HG03045 (cell line): ENCODE data around the gene MEP1A.
"Not testable (repeated sequence)": the region's sequence is repeated elsewhere in the genome, so short reads cannot be mapped to it uniquely, and the experiment has no call there.

Experiments
- ATAC-seq: cut with Tn5 transposase; IDR thresholded peaks from one replicate; pipeline ENCODE4 v1.9.1; 2021; ENCODE audit warnings: mild to moderate bottlenecking, moderate library complexity; ENCODE audit not compliant: unreplicated experiment

The MEP1A gene

GRCh38 chr6:46828939-46829338, 35.8 kb downstream of the MEP1A start:
- ATAC-seq: no peak

GRCh38 chr6:46832816-46833215, 39.6 kb downstream of the MEP1A start:
- no peak for ATAC-seq

DNA sequence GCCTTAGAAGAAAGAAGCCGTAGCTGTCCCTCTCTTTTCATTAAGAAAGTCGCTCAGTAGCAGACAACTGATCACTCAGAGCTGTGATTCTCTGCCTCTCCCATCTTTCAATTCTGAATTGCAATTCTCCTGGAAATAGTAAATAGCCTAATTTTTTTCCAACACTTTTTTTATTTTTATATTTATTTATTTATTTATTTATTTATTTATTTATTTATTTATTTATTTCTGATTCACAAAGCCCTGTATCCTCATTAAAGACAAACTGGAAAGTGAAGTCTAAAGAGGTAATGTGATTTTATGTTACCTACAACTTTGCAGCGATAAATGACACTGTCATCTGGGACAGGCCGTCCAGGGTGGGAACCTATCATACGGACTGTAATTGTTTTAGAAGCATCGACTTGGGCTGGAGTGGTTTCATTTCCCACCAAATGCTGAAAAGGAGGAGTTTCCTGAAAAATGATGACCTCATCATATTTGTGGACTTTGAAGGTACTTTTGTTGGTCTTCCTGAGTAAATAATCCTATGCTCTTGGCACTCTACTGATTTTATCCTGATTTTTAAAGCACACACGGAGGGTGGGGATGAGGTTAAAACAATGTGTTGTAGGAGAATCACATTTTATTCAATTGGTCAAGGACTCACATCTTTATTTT, 41.2 kb downstream of the MEP1A start:
- ATAC-seq: not testable (repeated sequence)

DNA sequence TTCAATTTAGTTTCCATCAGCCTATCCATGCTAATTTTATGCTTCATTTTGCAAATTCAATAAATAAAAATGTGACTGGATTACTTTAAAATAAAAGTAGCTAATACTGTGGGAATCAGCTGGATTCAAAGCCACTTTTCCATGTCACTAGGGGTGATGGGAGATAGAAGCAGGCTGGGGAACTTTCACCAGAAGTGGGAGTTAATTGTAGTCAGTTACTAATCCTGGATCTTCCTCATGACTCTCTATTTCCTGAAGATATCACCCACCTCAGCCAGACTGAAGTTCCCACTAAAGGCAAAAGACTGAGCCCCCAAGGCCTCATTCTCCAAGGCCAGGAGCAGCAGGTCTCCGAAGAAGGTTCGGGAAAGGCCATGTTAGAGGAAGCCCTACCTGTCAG, 41.8 kb downstream of the MEP1A start:
- not testable (repeated sequence) for ATAC-seq

- ATAC-seq: no peak
These were observed 44.8 kb downstream of the MEP1A start for GRCh38 chr6:46838033-46838432.

DNA sequence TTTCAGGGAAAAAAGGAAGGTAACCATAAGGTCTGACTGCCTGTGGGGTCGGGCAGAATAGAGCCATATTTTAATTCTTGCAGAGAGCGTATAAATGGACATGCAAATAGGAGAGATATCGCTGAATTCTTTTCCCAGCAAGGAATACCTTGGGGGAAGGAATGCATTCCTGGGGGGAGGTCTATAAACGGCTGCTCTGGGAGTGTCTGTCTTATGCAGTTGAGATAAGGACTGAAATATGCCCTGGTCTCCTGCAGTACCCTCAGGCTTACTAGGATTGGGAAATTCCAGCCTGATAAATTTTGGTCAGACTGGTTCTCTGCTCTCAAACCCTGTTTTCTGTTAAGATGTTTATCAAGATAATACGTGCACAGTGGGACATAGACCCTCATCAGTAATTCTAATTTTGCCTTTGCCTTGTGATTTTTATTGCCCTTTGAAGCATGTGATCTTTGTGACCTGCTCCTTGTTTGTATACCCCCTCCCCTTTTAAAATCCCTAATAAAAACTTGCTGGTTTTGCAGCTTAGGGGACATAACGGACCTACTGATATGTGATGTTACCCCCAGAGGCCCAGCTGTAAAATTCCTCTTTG, 49.2 kb downstream of the MEP1A start:
- ATAC-seq: not testable (repeated sequence)

GRCh38 chr6:46845126-46845525, 51.9 kb downstream of the MEP1A start:
- no peak for ATAC-seq

GRCh38 chr6:46848684-46849360, 55.6 kb downstream of the MEP1A start:
- peak; percentile 87 for ATAC-seq

DNA sequence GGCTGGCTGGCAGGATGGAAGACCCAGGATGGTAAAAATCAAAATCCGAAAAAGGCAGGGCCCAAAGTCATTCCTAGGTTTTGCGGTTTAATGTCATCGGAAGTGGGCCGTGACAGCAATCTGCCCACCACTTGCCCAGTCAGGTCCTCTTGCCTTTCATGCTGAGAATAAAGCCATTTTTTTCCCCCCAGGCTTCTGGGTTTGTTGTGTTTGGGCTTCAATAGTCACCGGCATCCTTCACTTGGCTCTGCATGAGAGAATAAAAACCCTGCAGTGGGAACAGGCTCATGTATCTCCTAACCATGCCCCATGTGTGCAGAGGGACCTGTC, 56.1 kb downstream of the MEP1A start:
- no peak for ATAC-seq

GRCh38 chr6:46850792-46851191, 57.6 kb downstream of the MEP1A start:
- no peak for ATAC-seq

GRCh38 chr6:46851576-46851975, 58.4 kb downstream of the MEP1A start:
- ATAC-seq: not testable (repeated sequence)

GRCh38 chr6:46855966-46856365, 62.8 kb downstream of the MEP1A start:
- not testable (repeated sequence) for ATAC-seq

GRCh38 chr6:46862381-46862780, 69.2 kb downstream of the MEP1A start:
- no peak for ATAC-seq

- no peak for ATAC-seq
These were observed 70.6 kb downstream of the MEP1A start for GRCh38 chr6:46863791-46864190.

GRCh38 chr6:46865221-46865620, 72.0 kb downstream of the MEP1A start:
- ATAC-seq: no peak

DNA sequence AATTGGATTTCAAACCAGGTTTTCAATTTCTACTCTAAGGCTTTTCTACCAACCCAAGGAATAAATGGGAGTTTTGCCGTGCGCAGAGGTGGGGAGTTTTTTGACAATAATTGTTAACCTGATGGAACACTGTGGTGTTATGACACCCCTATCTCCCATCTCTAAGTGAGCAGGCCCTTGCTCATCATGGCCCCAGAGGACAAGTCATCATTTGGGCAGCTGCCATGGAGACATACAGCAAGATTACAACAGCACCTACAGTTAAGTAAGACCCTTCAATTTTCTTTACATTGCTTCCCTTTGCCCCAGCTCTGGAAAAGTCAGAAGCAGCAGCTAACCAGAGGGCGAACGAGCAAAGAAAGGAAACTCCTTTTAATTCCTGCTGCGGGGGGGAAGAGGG, 74.2 kb downstream of the MEP1A start:
- no peak for ATAC-seq

DNA sequence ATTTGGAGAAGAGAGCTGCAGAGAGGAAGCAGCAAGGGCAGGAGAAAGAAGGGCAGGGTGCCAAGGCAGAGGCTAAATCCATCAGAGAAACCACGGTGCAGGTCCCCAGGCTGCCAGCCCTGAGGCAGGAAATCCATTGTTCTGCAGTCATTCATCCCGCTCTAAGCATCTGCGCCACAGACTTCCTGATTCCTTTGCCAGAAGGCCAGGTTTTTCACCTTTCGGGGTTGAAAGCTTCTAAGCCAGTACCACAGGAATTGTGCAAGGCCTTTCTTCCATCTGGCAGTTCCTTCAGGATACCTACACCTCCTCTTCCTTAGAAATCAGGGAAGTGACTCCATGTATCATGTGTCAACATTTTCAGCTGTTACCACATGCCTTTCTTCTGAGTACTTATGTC, 82.9 kb downstream of the MEP1A start:
- ATAC-seq: no peak

DNA sequence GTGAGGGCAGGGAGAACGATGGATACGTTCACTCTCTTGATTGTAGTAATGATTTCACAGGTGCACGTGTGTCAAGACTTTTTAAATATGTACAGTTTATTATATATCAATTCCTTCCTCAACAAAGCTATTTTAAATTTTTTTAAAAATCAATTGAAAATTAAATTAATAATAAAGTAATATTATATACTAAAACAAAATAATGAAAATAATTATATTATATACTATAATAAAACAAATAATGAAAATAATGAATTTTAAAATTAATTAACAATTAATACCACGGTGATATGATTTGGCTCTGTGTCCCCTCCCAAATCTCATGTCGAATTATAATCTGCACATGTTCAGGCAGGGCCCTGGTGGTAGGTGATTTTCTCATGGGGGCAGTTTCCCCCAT, 85.8 kb downstream of the MEP1A start:
- ATAC-seq: no peak

GRCh38 chr6:46882645-46883044, 89.5 kb downstream of the MEP1A start:
- ATAC-seq: no peak

- ATAC-seq: no peak
These were observed 94.8 kb downstream of the MEP1A start for GRCh38 chr6:46888031-46888430.

DNA sequence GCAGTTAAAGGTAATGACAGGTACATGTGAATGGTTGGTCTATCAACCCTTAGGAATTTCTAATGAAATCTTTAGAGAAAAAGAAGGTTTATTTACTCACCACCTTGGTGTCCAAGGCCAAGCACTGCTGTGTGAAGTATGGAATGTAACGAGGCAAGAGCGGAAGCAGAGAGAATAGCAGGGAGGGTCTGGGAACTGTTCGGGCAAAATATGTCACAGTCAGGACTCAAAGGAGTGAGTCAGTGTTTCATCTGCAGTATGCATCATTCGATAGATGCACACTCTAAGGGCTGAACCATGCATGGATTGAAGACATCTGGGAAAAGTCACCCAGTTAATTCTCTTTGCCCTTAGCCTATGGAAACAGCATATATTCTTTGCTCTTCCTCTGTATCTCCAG, 95.4 kb downstream of the MEP1A start:
- ATAC-seq: no peak
